Left renal cortex interstitium (tissue), 4 donors: ENCODE data around the gene NELL1. TPM values are rescaled to one million over a fixed set of nuclear protein-coding genes. Genes with fewer than 3 reads are reported as not detected.

Source experiments
- DNase-seq, 4 donors: peaks; one replicate each; pipeline ENCODE4 v3.0.0-alpha.2; 2013; ENCODE audit warnings: low read depth in 4 of 4, low spot score in 2 of 4, missing footprints in 1 of 4
- polyA plus RNA-seq, 4 donors: library from polyadenylated mRNA; unstranded; fragments of 120-200 nt; gene quantifications; one replicate each; pipeline ENCODE4 v1.2.1, GENCODE V29; 2013; ENCODE audit not compliant: insufficient read length in 4 of 4

The NELL1 gene
- polyA plus RNA-seq, 4 donors, result 1.5 to 4.4 (median 2.6) TPM

GRCh38 chr11:20934516-20934915 is 265.1 kb downstream of the NELL1 start:
- DNase-seq, result no peak

- no peak for DNase-seq
Observed at GRCh38 chr11:20937826-20938225, 268.4 kb downstream of the NELL1 start.

- no peak for DNase-seq
Observed at GRCh38 chr11:20949585-20949984, 280.2 kb downstream of the NELL1 start.

- no peak for DNase-seq
Observed at GRCh38 chr11:20962581-20962980, 293.2 kb downstream of the NELL1 start.

GRCh38 chr11:20963596-20963995 is 294.2 kb downstream of the NELL1 start:
- no peak for DNase-seq

- DNase-seq, result no peak
Observed at GRCh38 chr11:20964985-20965384, 295.6 kb downstream of the NELL1 start.

- DNase-seq, result no peak
Observed at GRCh38 chr11:20966489-20966888, 297.1 kb downstream of the NELL1 start.

GRCh38 chr11:20973940-20974559 is 304.7 kb downstream of the NELL1 start:
- DNase-seq, result peak in 1 of 4 donors; percentile 2

GRCh38 chr11:20980736-20981135 is 311.4 kb downstream of the NELL1 start:
- DNase-seq, result no peak

GRCh38 chr11:20990447-20990846 is 321.1 kb downstream of the NELL1 start:
- no peak for DNase-seq

GRCh38 chr11:20991471-20991870 is 322.1 kb downstream of the NELL1 start:
- DNase-seq, result no peak

GRCh38 chr11:21007297-21007696 is 337.9 kb downstream of the NELL1 start:
- DNase-seq, result no peak

GRCh38 chr11:21018248-21018647 is 348.9 kb downstream of the NELL1 start:
- DNase-seq, result no peak

- no peak for DNase-seq
Observed at GRCh38 chr11:21026685-21027084, 357.3 kb downstream of the NELL1 start.

- peak in 1 of 4 donors; percentile 6 for DNase-seq
Observed at GRCh38 chr11:21037850-21038249, 368.5 kb downstream of the NELL1 start.

- DNase-seq, result no peak
Observed at GRCh38 chr11:21038801-21039200, 369.4 kb downstream of the NELL1 start.

- no peak for DNase-seq
Observed at GRCh38 chr11:21040630-21041029, 371.2 kb downstream of the NELL1 start.

GRCh38 chr11:21048626-21049025 is 379.2 kb downstream of the NELL1 start:
- no peak for DNase-seq

GRCh38 chr11:21053466-21053865 is 384.1 kb downstream of the NELL1 start:
- DNase-seq, result no peak

GRCh38 chr11:21056644-21057043 is 387.3 kb downstream of the NELL1 start:
- no peak for DNase-seq

GRCh38 chr11:21059879-21060278 is 390.5 kb downstream of the NELL1 start:
- no peak for DNase-seq

GRCh38 chr11:21066030-21066429 is 396.6 kb downstream of the NELL1 start:
- no peak for DNase-seq

GRCh38 chr11:21068886-21069285 is 399.5 kb downstream of the NELL1 start:
- DNase-seq, result no peak
